ENCODE data around the gene RFX2. TPM values are rescaled to one million over a fixed set of nuclear protein-coding genes. Genes with fewer than 3 reads are reported as not detected.

RFX2 gene
- total RNA-seq, 1 experiment from 2014 or later: 4.6 TPM

DNA sequence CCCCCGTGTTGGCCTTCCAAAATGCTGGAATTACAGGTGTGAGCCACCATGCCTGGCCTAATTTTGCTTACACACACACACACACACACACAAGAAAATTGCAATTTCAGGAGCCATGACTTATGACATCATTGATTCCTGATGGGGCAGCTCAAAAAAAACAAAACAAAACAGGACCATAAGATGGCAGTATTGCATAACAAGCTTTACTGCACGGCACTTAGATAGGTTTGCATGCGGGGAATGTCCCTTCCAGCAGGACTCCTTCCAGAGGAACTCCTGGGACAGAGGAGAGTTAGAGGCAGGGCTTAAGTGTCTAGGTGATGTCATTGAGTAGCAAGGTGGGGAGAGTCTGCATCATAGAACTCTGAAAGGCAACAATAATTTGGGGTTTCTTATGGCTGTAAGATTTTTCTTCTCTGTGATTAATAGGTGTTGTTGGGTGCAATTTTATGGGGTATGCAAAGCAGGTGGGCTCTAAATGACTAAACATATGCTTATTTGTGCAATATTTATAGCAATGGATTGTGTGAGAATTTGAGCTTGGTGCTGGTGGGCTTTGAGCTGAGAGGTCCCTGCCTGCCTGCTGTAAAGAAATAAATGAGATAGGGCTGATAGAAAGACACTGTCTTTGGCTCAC is 16.2 kb upstream of the RFX2 start:
- Mint-ChIP-seq H3K36me3 (peaks cover 6% of the 10 kb centered on the region), H3K27ac (no peak overlapping the region), H3K27me3 (ENCODE audit: low read depth) (no peaks in the 10 kb centered on the region), H3K4me3 (no peak overlapping the region), H3K9me3 (peaks cover 20% of the 10 kb centered on the region), H3K4me1 (no peaks in the 10 kb centered on the region)
- peak; percentile 53 for ATAC-seq
- TF ChIP-seq, protein P1, sequence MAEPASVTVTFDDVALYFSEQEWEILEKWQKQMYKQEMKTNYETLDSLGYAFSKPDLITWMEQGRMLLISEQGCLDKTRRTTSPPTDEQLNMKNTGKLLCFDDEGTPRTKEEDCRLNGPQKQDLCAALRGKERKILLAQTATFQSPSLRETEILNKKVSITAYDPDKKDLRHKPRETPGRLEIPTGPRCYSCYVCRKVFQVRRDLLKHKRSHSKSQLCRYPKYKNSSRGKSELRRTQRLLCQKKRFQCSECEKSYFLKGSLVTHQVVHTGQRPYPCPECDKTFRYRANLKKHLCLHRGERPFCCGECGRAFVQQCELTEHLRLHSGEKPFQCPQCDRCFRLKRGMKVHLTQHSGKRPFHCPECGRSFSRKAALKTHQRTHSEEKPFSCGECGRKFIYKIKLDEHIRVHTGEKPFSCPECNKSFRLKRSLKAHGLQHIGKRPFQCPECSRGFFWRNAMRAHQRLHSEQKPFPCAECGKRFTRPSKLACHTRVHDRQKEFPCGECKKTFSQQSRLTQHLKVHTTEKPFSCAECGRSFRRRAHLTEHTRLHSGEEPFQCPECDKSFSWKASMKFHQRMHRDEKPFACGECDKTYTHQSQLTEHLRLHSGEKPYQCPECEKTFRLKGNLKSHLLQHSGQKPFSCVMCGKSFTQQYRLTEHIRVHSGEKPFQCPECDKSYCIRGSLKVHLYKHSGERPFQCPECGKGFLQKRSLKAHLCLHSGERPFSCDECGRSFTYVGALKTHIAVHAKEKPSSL (CRISPR knock-in tag; conservative IDR thresholded peaks at IDR 0.05): peak; percentile 92
- TF ChIP-seq NR2C2 (CRISPR knock-in tag; IDR thresholded peaks at IDR 0.05): no peak
- POLR2A ChIA-PET: no interaction called here
- DNase-seq (ENCODE audit: low spot score): no peak
- CTCF ChIA-PET: interaction anchor here (0.6 to 5.8 kb wide), 36 partner anchors 8 to 737 kb away, joined by 3 to 95 read pairs (median 6); partner anchors contain the start of genes ACSBG2, ALKBH7 and NRTN

DNA sequence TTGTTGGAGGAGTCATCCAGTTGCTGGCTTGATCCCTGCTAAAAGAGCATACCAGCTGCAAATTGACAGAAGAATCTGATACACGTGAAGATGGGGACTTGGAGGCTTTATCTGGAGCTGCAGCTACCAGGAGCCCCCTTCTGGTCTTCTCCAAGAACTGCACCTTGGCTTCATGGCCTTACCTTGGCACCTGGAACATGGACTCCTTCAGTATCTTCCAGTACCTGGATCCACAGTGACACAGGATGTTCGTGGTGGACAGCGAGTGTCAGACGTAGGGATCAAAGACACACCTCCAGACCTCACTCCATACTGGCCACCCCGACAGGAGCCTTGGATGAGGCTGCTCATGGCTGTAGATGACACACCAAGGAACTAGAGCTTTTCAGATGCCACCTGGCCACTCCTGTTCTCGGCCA is 15.3 kb upstream of the RFX2 start:
- POLR2A ChIA-PET: no interaction called here
- ATAC-seq: peak; percentile 81

DNA sequence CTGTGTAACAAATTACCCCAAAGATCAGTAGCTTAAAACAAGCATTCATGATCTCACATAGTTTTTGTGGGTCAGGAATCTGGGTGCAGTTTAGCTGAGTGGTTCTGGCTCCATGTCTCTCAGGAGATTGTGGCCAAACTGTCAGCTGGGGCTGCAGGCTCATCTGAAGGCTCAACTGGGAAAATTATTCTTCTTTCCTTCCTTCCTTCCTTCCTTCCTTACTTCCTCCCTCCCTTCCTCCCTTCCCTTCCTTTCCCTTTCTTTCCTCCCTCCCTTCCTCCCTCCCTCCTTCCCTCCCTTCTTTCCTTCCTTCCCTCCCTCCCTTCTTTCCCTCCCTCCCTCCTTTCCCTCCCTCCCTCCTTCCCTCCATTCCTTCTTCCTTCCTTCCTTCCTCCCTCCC is 8.7 kb upstream of the RFX2 start:
- POLR2A ChIA-PET: no interaction called here
- CTCF ChIA-PET: no interaction called here
- peaks cover 29% of the 10 kb centered on the region for H3K27me3 Mint-ChIP-seq (ENCODE audit: low read depth)

More for the DNA sequence above, 15.3 kb upstream of the RFX2 start:
- Mint-ChIP-seq H3K4me3 (no peak overlapping the region), H3K27me3 (ENCODE audit: low read depth) (no peaks in the 10 kb centered on the region), H3K27ac (no peak overlapping the region), H3K36me3 (peaks cover 6% of the 10 kb centered on the region), H3K4me1 (no peaks in the 10 kb centered on the region), H3K9me3 (peaks cover 20% of the 10 kb centered on the region)
- DNase-seq (ENCODE audit: low spot score): peak; percentile 63
- TF ChIP-seq NFYB (CRISPR knock-in tag; conservative IDR thresholded peaks at IDR 0.05; ENCODE audit: low read depth): no peak
- TF ChIP-seq, protein P2, sequence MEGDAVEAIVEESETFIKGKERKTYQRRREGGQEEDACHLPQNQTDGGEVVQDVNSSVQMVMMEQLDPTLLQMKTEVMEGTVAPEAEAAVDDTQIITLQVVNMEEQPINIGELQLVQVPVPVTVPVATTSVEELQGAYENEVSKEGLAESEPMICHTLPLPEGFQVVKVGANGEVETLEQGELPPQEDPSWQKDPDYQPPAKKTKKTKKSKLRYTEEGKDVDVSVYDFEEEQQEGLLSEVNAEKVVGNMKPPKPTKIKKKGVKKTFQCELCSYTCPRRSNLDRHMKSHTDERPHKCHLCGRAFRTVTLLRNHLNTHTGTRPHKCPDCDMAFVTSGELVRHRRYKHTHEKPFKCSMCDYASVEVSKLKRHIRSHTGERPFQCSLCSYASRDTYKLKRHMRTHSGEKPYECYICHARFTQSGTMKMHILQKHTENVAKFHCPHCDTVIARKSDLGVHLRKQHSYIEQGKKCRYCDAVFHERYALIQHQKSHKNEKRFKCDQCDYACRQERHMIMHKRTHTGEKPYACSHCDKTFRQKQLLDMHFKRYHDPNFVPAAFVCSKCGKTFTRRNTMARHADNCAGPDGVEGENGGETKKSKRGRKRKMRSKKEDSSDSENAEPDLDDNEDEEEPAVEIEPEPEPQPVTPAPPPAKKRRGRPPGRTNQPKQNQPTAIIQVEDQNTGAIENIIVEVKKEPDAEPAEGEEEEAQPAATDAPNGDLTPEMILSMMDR (IDR thresholded peaks at IDR 0.05): peak; percentile 89
- CTCF ChIA-PET: interaction anchor here (0.6 to 5.8 kb wide), 43 partner anchors 9 to 1530 kb away, joined by 3 to 95 read pairs (median 4); partner anchors contain the start of genes ACSBG2, ALKBH7 and NRTN

More for the DNA sequence above, 8.7 kb upstream of the RFX2 start:
- H3K4me3 Mint-ChIP-seq: no peak overlapping the region
- ATAC-seq (no peak), DNase-seq (ENCODE audit: low spot score) (no peak)
- H3K36me3 Mint-ChIP-seq: peaks cover 4% of the 10 kb centered on the region
- TF ChIP-seq EMX1 (CRISPR knock-in tag; IDR thresholded peaks at IDR 0.05) (no peak), PRRX2 (CRISPR knock-in tag; IDR thresholded peaks at IDR 0.05) (no peak), ZNF671 (CRISPR knock-in tag; IDR thresholded peaks at IDR 0.05) (no peak), ELF4 (CRISPR knock-in tag; IDR thresholded peaks at IDR 0.05; ENCODE audit: low read depth) (no peak), NFE2L1 (CRISPR knock-in tag; IDR thresholded peaks at IDR 0.05) (no peak), ZBTB21 (CRISPR knock-in tag; IDR thresholded peaks at IDR 0.05; ENCODE audit: borderline replicate concordance) (no peak), SMAD3 (CRISPR knock-in tag; IDR thresholded peaks at IDR 0.05; ENCODE audit: borderline replicate concordance) (no peak)
- TF ChIP-seq, protein P3, sequence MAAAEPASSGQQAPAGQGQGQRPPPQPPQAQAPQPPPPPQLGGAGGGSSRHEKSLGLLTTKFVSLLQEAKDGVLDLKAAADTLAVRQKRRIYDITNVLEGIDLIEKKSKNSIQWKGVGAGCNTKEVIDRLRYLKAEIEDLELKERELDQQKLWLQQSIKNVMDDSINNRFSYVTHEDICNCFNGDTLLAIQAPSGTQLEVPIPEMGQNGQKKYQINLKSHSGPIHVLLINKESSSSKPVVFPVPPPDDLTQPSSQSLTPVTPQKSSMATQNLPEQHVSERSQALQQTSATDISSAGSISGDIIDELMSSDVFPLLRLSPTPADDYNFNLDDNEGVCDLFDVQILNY (CRISPR knock-in tag; IDR thresholded peaks at IDR 0.05): no peak
- TF ChIP-seq, protein P4, sequence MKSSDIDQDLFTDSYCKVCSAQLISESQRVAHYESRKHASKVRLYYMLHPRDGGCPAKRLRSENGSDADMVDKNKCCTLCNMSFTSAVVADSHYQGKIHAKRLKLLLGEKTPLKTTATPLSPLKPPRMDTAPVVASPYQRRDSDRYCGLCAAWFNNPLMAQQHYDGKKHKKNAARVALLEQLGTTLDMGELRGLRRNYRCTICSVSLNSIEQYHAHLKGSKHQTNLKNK (CRISPR knock-in tag; IDR thresholded peaks at IDR 0.05): no peak
- TF ChIP-seq, protein P5, sequence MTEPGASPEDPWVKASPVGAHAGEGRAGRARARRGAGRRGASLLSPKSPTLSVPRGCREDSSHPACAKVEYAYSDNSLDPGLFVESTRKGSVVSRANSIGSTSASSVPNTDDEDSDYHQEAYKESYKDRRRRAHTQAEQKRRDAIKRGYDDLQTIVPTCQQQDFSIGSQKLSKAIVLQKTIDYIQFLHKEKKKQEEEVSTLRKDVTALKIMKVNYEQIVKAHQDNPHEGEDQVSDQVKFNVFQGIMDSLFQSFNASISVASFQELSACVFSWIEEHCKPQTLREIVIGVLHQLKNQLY (CRISPR knock-in tag; IDR thresholded peaks at IDR 0.05): no peak
- TF ChIP-seq, protein P6, sequence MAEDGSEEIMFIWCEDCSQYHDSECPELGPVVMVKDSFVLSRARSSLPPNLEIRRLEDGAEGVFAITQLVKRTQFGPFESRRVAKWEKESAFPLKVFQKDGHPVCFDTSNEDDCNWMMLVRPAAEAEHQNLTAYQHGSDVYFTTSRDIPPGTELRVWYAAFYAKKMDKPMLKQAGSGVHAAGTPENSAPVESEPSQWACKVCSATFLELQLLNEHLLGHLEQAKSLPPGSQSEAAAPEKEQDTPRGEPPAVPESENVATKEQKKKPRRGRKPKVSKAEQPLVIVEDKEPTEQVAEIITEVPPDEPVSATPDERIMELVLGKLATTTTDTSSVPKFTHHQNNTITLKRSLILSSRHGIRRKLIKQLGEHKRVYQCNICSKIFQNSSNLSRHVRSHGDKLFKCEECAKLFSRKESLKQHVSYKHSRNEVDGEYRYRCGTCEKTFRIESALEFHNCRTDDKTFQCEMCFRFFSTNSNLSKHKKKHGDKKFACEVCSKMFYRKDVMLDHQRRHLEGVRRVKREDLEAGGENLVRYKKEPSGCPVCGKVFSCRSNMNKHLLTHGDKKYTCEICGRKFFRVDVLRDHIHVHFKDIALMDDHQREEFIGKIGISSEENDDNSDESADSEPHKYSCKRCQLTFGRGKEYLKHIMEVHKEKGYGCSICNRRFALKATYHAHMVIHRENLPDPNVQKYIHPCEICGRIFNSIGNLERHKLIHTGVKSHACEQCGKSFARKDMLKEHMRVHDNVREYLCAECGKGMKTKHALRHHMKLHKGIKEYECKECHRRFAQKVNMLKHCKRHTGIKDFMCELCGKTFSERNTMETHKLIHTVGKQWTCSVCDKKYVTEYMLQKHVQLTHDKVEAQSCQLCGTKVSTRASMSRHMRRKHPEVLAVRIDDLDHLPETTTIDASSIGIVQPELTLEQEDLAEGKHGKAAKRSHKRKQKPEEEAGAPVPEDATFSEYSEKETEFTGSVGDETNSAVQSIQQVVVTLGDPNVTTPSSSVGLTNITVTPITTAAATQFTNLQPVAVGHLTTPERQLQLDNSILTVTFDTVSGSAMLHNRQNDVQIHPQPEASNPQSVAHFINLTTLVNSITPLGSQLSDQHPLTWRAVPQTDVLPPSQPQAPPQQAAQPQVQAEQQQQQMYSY (CRISPR knock-in tag; IDR thresholded peaks at IDR 0.05): no peak
- TF ChIP-seq, protein P7, sequence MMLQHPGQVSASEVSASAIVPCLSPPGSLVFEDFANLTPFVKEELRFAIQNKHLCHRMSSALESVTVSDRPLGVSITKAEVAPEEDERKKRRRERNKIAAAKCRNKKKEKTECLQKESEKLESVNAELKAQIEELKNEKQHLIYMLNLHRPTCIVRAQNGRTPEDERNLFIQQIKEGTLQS (CRISPR knock-in tag; conservative IDR thresholded peaks at IDR 0.05): no peak
- TF ChIP-seq, protein P8, sequence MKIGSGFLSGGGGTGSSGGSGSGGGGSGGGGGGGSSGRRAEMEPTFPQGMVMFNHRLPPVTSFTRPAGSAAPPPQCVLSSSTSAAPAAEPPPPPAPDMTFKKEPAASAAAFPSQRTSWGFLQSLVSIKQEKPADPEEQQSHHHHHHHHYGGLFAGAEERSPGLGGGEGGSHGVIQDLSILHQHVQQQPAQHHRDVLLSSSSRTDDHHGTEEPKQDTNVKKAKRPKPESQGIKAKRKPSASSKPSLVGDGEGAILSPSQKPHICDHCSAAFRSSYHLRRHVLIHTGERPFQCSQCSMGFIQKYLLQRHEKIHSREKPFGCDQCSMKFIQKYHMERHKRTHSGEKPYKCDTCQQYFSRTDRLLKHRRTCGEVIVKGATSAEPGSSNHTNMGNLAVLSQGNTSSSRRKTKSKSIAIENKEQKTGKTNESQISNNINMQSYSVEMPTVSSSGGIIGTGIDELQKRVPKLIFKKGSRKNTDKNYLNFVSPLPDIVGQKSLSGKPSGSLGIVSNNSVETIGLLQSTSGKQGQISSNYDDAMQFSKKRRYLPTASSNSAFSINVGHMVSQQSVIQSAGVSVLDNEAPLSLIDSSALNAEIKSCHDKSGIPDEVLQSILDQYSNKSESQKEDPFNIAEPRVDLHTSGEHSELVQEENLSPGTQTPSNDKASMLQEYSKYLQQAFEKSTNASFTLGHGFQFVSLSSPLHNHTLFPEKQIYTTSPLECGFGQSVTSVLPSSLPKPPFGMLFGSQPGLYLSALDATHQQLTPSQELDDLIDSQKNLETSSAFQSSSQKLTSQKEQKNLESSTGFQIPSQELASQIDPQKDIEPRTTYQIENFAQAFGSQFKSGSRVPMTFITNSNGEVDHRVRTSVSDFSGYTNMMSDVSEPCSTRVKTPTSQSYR (CRISPR knock-in tag; IDR thresholded peaks at IDR 0.05): no peak
- H3K27ac Mint-ChIP-seq: no peak overlapping the region
- H3K4me1 Mint-ChIP-seq: no peaks in the 10 kb centered on the region
- H3K9me3 Mint-ChIP-seq: peaks cover 18% of the 10 kb centered on the region

All from WTC11 (cell line).